Mucosa of gallbladder (tissue), 1 donor: ENCODE data around the gene CFAP100. TPM values are rescaled to one million over a fixed set of nuclear protein-coding genes. Genes with fewer than 3 reads are reported as not detected.

Experiments used
- DNase-seq: peaks from one replicate; pipeline ENCODE4 v3.0.0-alpha.2; 2020; ENCODE audit warnings: low spot score
- total RNA-seq: library from RNA; stranded (reverse); gene quantifications from one replicate; pipeline ENCODE4 v1.2.1, GENCODE V29; 2021
- donor health status: DM: no; HTN: no; CAD: no.

The CFAP100 gene
- total RNA-seq, 1 donor from 2014 or later, result 0.40 TPM

DNA sequence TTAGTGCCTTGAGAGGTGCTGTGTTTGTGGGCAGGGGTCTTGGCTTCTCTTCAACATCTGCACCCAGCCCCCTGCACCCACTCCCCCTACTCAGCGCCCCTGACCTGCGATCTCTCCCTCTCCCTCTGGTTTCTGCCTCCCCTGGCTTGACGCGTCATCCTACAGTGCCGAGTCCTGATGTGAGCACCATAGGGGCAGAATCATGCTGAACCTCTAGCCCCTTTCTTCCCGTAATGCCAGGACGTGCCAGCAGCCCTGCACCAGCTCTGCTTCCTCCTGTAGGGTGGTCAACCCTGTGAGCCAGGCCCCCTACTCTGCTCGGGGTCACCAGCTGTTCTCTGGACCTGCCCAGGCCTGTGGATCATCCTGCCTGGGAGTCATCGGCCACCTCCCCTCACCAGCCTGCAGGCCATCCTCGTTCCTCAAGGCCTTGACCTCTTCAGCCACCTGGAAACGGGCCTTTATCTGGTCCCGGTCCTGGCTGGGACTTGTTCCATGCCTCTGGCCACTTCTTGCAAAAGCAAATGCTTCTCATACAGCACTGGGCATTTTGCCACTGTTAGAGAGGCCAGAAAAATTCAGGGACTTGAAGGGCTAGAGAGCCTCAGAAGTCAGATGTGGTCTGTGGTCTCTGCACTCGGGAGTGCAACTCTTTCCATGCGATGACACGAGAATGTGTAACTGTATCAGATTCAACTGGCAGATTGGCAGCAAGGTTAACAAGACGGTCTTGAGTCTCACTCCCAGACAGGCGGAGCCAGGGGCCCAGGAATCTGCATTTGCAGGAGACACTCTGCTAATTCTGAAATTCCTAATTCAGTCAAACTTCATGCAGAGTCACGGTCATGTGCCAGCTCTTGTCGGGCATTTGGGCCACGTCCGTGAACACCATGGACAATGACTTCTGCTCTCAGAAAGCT lies 20.8 kb upstream of the CFAP100 start:
- DNase-seq, result no peak

DNA sequence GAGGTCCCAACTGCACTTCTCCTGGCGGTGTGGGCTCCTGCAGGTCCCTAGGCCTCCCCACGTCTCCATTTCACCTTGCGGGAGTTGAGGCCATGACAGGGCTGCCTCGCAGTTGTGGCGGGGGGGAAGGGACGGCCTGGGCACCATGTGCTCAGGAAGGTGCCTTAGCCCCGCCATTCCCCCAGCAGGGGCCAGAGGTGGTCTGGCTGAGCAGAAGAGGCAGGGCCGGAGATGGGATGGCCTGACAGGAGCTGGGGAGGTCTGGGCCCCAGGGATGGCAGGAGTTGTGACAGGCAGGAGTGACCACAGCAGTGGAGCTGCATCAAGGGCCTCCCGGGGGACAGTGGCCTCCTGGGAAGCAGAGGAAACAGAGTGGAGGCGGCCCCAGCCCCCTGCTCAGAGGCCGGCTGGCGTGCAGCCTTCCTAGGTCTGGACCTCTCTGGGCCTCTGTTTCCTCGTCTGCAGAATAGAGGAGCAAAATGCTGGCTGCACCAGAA lies 18.8 kb upstream of the CFAP100 start:
- no peak for DNase-seq

DNA sequence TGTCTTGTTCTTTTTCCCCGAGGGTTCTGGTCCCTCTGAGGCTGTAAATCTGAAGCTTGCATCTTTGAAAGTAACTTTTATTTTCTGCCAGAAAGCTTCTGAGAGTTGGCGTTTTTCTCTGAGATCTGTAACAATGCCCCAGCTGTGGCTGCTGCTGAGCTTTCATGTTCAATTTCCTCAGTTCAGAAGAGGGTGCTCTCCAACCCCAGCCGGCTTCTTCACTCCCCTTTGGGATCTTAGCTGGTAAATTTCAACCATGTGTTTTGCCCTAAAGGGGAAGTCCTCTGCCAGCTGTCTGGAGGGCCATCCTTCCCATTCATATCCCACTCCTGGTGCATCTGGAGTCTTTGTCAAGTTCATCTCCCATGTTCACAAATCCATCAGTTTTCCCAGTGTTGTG lies 18.3 kb upstream of the CFAP100 start:
- no peak for DNase-seq

DNA sequence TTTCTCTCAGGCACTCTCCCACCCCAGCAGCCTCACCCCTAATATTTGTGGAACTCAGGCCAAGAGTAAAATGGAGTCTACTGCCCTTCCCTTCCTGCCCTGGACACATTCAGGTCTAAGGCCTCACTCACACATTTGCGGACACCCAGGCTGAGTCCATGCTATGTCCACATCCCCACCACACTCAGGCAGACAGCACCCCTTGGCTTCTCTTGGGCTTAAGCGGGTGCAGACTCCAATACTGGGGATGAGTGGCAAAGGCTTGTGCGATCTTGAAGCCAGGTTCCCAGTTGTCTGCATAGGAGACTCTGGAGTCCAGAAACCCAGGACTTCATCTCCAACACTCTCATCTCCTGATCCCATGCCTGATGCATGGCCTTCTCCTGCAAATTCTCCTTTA lies 17.5 kb upstream of the CFAP100 start:
- DNase-seq, result no peak

DNA sequence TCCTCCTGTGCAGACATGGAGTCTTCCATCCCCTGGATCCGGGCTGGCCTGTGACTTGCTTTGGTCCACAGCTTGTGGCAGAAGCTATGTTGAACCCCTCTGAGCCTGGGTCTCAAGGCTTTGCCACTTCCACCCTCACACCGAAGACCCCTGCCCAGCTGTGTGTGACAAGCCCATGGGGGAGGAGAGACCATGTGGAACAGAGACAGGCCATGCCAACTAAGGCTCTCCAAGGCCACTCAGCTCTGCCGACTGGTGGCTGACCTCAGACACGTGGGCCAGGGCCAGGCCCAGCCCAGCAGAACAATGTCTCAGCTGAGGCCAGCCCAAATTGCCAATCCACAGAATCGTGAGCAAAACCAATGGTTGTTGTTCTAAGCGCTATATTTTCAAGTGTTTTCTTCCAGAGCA lies 16.4 kb upstream of the CFAP100 start:
- no peak for DNase-seq

DNA sequence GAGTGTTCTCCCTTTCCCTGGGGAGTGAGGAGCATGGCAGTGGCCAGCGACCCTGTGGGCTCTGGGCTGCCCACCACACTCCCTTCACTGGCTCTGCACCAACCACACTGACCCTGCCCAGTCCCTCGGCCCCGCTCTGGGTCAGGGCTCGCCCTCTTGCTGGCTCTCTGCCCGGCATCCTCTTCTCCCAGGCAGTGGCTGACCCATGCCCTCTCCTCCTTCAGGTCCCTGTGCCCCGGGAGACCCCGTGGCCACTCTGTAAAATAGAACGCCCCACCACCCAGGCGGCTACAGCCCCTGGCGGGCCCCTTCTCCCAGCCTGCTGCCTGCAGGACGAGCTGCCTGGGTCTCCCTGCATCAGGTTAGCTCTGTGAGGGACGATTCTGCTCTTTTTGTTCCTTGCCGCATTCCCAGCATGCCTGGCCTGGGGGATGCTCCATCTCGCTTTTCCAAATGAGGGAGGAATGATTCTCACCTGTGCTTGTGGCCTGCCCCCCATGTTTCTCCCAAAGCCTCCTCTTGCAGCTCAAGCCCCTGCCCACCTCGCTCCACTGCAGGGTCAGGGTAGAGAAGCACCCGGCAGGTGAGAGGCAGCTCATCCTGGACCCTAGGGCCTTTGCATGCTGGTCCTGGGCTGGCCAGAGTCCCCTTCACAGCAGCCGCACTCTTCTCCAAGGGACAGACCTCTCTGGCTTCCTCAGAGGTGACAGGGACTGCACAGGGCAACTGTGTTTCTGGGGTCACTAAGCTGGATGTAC lies 14.5 kb upstream of the CFAP100 start:
- DNase-seq, result no peak

DNA sequence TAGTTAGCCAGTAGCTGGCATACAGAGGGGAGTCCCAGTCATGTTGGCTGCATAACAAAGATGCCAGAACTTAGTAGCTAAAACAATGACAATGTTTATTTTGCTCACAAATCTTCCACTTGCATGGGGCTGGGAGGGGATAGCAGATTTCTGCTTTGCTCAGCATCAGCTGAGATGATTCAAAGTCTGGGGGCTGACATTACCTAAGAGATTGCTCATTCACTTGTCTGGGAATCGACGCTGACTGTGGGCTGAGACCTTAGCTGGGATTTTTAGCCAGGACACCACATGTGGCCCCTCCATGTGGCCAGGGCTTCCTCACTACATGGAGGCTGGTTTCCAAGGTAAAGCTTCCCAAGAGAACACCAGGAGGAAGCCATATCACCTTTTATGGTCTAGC lies 12.7 kb upstream of the CFAP100 start:
- DNase-seq, result no peak

DNA sequence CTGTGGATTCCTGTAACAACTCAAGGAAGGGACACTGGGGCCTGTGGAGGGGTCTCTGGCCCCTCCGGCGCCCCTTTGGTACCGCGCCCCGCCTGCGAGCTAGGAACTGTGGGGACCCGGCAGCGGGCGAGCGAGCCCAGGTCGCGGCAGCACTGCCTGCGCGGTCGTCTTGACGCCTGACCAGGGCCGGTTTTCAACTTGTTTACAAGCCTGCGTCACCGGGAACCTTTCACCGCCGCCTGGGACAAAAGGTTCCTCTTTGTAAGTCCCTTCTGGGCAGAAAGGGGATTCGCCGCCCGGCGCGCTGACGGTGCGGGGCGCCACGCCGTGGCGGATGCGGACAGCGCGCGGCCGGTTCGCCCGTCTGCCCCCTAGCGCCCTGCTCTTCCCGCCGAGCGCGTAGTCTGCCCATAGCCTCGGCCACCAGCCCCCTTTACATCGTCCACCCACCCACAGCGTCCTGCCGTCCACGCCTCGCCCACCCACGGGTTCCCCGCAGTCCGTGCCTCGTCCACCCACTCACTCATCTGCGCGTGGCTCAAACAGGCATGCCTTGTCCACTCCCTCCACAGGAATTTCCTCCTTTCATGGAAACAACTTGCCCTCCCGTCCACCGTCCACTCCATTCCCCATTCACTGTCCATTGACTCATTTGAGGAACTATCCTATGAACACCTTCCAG lies 5.5 kb upstream of the CFAP100 start:
- DNase-seq, result peak; percentile 92

DNA sequence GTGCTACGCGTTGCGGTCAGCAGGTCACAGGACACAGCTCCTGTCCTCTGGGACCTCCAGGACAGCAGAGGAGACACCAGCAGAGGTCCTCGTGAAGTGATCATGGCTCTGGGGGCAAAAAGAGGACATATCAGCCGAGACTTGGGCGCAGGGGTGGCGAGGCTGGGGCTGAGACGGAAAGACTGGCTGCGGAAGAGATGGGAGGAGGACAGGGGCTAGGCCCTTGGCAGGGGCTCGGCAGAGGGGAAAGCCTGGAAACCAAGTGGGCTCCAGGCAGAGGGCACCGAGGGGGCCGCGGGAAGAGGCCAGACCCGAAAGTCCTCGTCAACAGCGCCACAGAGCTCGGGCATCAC lies 4.9 kb upstream of the CFAP100 start:
- no peak for DNase-seq

DNA sequence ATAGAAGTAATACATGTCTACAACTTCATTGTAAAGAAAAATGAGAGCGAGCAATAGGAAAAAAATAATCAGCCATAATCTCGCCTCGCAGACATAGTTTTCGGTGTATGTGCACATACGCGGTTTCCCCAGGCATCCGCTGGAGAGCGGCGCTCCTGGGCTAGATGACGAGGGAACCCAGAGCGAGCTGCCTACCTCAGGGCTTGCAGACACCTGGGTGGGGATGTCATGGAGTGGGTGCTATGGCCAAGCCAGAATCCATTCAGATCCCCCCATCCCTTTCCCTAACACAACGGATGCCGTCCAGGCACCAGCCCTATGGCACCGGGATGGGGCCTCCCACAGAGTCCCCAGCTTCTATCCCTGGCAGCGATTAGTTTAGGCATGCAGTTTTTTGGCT lies 4.5 kb upstream of the CFAP100 start:
- DNase-seq, result no peak

DNA sequence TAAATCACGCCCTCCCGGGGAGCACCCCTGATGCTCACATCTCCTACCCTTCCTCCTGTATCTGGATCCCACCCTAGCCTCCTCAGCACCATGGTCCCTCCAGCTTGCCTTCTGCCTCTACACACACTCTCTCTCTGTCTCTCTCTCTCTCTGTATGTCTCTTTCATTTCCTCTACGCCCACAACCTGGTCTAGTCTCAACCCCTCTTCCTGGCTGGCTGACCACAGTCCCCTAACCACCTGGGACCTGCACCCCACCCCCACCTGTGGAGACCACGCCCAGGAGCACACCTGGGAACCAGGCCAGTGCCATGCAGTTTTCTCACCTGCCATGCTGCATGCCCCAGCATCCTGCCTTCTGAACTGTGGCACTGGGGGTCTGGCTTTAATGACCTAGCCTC lies 4.0 kb upstream of the CFAP100 start:
- no peak for DNase-seq

DNA sequence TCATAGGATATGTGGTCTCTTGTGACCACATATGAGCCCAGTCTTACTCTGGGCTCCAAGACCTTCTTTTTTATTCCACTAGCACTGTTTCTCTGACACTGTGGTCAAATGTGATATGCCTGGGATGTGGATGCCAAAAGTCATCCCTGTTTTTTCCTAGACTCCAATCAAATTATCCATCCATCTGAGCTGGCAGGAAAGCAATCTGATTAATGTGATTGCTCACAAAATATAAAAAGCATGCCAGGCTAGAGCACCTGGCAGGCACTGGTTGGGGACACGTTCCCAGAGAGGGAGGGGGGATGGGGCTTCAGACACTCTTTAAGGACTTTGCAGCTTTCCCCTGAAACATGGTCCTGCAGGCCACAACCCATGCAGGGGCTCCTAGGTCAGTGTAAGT lies 3.1 kb upstream of the CFAP100 start:
- no peak for DNase-seq

DNA sequence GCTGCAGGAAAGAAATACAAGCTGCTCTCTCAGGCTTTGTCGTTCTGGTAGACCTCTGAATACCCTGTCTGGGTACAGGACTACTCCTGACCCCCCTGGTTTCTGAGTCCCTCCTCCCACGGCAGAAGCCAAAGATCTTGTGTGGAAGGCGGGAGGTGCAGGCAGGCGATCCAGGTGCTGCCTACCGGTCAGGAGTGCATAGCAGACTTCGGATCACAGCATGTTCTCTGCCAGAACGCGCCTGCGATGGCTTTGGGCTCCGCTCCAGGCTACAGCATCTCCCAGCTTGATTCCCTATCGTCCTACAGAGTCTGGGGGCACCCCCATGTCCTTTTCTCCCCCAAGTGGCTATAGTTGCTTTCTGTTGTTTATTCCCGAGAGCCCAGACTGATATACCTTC lies 2.5 kb upstream of the CFAP100 start:
- no peak for DNase-seq

DNA sequence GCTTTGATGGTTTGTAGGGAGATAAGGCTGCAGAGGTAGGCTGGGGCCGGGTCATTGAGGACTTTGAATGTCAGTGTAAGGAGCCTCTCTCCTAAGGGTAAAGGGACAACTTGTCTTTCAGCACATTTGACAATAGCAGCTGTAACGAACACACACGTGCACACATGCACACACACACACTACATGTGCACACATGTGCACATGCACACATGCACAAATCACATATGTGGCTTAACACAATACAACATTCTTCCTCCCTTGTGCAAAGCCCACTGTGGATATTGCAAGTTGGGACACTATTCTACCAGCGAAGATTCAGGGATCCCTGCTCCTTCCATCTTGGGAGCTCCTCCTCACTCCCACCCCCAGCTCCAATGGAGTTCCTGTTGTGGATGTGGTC lies 1.1 kb upstream of the CFAP100 start:
- DNase-seq, result no peak

DNA sequence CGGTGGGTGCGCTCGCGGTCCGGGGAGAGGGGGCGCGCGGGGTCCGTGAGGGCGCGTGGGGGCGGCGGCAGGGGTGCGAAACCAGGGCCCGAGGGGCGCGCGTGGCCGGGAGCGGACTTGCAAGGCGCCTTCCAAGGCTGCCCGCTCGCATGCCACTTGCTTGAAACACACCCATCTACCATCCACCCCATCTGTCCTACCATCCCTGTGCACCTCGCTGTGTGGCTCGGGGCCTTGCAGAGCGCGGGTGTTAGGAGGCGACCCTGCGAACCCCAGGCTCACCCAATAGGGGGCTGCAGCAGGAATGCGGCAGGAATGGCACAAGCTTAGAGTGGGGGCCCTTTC lies 240 bp downstream of the CFAP100 start:
- no peak for DNase-seq

DNA sequence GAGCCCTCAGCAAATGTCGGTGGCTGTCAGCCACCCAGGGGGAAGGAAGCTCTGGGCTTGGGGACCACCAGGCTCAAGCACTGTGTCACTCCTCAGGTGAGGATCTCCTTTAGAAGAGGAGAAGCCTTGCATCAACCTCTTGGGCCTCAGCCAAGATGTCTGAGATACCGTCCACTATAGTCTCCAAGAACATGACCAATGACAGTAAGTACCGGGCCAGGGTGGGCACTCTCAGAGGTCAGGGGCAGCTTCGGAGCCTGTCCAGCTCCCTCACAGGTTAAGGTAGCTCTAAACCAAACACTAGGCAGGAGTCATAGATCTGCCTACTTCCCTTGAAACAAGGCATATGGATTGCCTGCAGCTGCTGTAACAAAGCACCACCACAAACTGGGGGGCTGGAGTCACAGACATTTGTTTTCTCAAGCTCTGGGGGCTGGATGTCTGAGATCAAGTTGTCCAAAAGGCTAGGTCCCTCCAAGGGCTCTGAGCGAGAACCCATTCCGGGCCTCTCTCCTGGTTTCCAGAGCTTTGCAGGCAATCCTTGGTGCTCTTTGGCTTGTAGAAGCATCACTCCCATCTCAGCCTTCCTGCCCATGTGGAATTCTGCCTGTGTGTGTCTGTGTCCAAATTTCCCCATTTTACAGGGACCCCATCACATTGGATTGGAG lies 1.3 kb downstream of the CFAP100 start:
- DNase-seq, result no peak

DNA sequence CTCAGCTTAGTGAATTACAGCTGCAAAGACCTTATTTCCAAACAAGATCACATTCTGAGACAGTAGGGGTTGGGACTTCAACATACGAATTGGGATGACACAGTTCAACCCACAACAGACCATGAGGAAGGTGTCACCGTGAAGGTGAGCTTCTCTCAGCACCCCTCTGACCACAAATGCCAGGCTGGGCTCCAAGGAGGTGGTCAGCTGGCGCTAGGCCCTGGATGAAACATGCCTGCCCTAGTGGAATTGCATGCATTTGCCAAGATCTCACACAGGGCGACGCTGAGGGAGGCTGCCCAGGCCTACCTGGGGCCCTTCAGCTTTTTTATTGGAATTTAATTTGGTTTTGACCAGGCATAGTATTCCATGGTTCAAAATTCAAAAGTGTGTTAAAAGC lies 1.8 kb downstream of the CFAP100 start:
- no peak for DNase-seq

DNA sequence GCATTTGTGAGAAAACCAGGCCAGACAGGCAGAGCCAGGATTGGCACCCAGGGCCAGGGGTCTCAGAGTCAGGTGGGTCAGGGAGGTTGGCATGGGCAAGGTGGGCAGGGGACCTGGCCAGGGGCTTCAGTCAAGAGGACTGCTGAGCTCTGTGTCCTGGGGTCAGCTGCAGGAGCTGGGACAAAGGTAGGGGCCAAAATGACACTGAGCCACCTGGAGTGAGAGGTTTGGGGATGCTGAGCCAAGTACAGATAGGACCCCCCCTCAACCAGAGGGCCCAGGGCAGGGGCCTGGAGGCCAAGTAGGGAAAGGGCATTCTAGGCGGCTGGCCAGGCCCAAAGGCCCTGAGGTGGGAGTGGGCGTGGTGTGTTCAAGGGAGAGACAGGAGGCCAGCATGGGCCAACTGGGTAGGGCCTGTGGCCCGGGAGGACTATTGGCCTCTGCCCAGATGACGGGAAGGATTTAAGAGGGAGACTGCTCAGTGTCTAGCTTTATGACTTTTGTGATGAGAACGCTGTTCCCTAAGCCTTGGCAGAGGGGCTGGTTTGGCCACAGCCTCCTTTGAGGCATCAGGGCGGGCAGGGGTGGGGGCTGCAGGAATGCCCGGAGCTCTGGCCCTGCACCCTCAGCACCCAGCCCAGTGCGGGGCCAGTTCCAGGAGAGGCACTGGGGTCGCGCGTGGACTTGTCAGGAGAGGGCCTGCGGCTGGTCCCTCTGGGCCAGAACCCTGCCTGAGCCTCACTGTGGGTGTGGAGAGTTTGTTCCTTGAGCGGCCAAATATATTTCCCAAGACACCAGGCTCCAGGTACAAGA lies 3.1 kb downstream of the CFAP100 start:
- no peak for DNase-seq

DNA sequence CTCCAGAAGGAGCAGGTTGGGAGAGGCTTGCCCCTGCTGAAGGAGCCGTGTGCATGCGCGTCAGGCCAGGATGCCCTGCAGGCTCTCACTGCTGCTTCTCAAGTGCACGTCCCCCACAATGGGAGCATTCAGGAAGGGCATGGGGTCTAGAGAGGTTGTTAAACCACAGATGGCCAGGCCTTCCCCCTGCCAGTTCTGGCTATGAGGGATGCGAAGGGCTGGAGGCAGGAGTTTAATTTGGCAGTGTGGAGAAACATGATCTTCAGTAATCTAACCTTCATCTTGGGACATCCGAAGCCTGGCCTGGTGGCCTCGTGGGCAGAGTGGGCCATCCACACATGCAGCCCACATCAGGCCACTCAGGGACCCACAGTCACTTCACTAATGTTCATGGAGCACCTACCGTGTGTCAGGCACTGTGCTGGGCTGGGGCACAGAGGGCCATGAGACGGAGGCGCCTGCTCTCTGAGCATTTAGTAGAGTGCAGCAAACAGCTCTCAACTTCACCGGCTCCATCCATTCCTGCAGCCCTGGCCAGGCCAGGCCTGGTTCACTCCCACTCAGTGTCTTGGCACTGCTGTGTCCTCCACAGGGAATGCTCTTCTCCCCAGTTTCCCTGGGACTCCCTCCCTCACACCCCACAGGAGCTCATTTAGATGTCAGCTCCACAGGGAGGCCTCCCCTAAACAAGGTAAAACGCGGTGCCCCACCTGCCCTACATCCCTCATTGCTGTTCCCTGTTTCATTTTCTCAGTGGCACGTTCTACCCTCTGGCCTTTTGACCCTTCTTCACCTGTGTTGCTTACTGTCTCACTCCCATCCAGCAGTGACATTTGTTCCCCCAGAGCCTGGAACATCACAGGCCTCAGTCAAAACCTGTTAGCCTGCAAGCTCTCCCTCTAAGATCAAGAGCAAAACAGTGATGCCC lies 4.0 kb downstream of the CFAP100 start:
- no peak for DNase-seq

DNA sequence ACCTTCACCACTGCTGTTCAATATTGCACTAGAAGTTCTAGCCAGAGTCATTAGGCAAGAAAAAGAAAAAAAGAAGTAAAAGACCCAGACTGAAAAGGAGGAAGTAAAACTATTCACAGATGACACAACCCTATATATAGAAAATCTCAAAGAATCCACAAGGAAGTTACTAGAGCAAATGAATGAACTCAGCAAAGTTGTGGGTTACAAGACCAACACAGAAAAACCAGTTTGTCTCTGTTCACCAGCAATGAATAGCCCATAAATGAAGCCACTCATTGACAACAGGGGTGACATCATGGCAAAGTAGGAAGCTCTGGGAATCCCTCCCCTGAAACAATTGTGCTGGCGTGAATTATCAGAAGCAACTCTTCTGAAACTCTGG lies 4.6 kb downstream of the CFAP100 start:
- DNase-seq, result no peak
